OCI-LY1 (cell line): Measurements from ENCODE around the gene AOAH.

Source experiments
- H2AFZ ChIP-seq: fragments of 200-600 bp; sonication (generic), shearing (Covaris generic); 2 replicates; pipeline ENCODE4 v1.6.0; 2014; ENCODE audit warnings: antibody characterized with exemption, mild to moderate bottlenecking, low read length
- H3F3A ChIP-seq: fragments of 200-600 bp; sonication (generic), shearing (Covaris generic); 2 replicates; pipeline ENCODE4 v1.6.0; 2014; ENCODE audit warnings: mild to moderate bottlenecking, antibody characterized with exemption, low read length, moderate library complexity; ENCODE audit not compliant: insufficient read depth
- H3K27ac ChIP-seq: fragments of 200-600 bp; sonication (generic); 2 replicates; pipeline ENCODE4 v1.5.1; 2014; ENCODE audit warnings: low read length, mixed run types, mild to moderate bottlenecking, low read depth; ENCODE audit not compliant: poor library complexity, severe bottlenecking
- H3K27me3 ChIP-seq: fragments of 200-600 bp; sonication (generic); 2 replicates; pipeline ENCODE4 v1.6.0; 2014; ENCODE audit warnings: antibody characterized with exemption, mild to moderate bottlenecking, low read length, moderate library complexity; ENCODE audit not compliant: insufficient read depth
- H3K36me3 ChIP-seq: fragments of 200-600 bp; sonication (generic); 2 replicates; pipeline ENCODE4 v1.6.1; 2014; ENCODE audit warnings: mild to moderate bottlenecking, antibody characterized with exemption, low read length, moderate library complexity, mixed read lengths; ENCODE audit not compliant: insufficient read depth
- H3K4me1 ChIP-seq: fragments of 200-600 bp; sonication (generic); 2 replicates; pipeline ENCODE4 v1.5.1; 2014; ENCODE audit warnings: mild to moderate bottlenecking, low read length, moderate library complexity; ENCODE audit not compliant: insufficient read depth, severe bottlenecking
- H3K4me2 ChIP-seq: fragments of 200-600 bp; sonication (generic), shearing (Covaris generic); 2 replicates; pipeline ENCODE4 v1.6.1; 2014; ENCODE audit warnings: low read length
- H3K4me3 ChIP-seq: fragments of 200-600 bp; sonication (generic); 2 replicates; pipeline ENCODE4 v1.5.1; 2014; ENCODE audit warnings: low read length, low read depth, mild to moderate bottlenecking, mixed read lengths; ENCODE audit not compliant: poor library complexity, severe bottlenecking
- H3K79me2 ChIP-seq: fragments of 200-600 bp; shearing (Covaris generic); 2 replicates; pipeline ENCODE4 v1.6.1; 2016; ENCODE audit warnings: mixed run types, low read length, mixed read lengths; ENCODE audit not compliant: insufficient read depth
- H3K9ac ChIP-seq: fragments of 200-600 bp; sonication (generic), shearing (Covaris generic); 2 replicates; pipeline ENCODE4 v1.6.1; 2014; ENCODE audit warnings: mild to moderate bottlenecking, low read length, mixed read lengths
- H3K9me2 ChIP-seq: fragments of 200-600 bp; sonication (generic), shearing (Covaris generic); 2 replicates; pipeline ENCODE4 v1.6.1; 2014; ENCODE audit warnings: low read depth, mild to moderate bottlenecking, low read length, mixed read lengths
- H3K9me3 ChIP-seq: fragments of 200-600 bp; shearing (Covaris generic); 2 replicates; pipeline ENCODE4 v1.6.1; 2014; ENCODE audit warnings: low read length, mixed read lengths
- H4K20me1 ChIP-seq: fragments of 200-600 bp; sonication (generic), shearing (Covaris generic); 2 replicates; pipeline ENCODE4 v1.6.0; 2016; ENCODE audit warnings: mild to moderate bottlenecking, low read length; ENCODE audit not compliant: insufficient read depth
- CTCF ChIP-seq: fragments of 200-600 bp; sonication (generic), shearing (Covaris generic); IDR thresholded peaks from 2 replicates; pipeline ENCODE4 v1.5.1; 2017; ENCODE audit warnings: mild to moderate bottlenecking, antibody characterized with exemption, low read length, moderate library complexity, mixed read lengths
- EZH2 ChIP-seq: fragments of 200-600 bp; sonication (generic), shearing (Covaris generic); IDR thresholded peaks from 2 replicates; pipeline ENCODE4 v1.8.0; 2017; ENCODE audit warnings: borderline replicate concordance, mixed run types, mild to moderate bottlenecking, antibody characterized with exemption, low read length, moderate library complexity, mixed read lengths

AOAH gene

GRCh38 chr7:36735172-36735571, 10.9 kb upstream of the AOAH start:
- no peaks in the 10 kb centered on the region for H4K20me1 ChIP-seq
- no peak overlapping the region for H3K9ac ChIP-seq
- H3K4me1 ChIP-seq: no peaks in the 10 kb centered on the region
- H3K27me3 ChIP-seq: no peaks in the 10 kb centered on the region
- H3K36me3 ChIP-seq: no peaks in the 10 kb centered on the region
- no peak overlapping the region for H3K4me2 ChIP-seq
- H3K79me2 ChIP-seq: no peaks in the 10 kb centered on the region
- no peak for TF ChIP-seq CTCF
- no peak for TF ChIP-seq EZH2
- H2AFZ ChIP-seq: no peak overlapping the region
- H3K9me3 ChIP-seq: no peaks in the 10 kb centered on the region
- H3K4me3 ChIP-seq: no peak overlapping the region
- H3K9me2 ChIP-seq: no peaks in the 10 kb centered on the region
- H3F3A ChIP-seq: no peaks in the 10 kb centered on the region
- H3K27ac ChIP-seq: no peak overlapping the region

GRCh38 chr7:36734731-36735130, 10.4 kb upstream of the AOAH start:
- H3K9ac ChIP-seq: no peak overlapping the region
- no peaks in the 10 kb centered on the region for H3K9me2 ChIP-seq
- H3K4me2 ChIP-seq: no peak overlapping the region
- H3F3A ChIP-seq: no peaks in the 10 kb centered on the region
- no peaks in the 10 kb centered on the region for H3K9me3 ChIP-seq
- H4K20me1 ChIP-seq: no peaks in the 10 kb centered on the region
- H3K27me3 ChIP-seq: no peaks in the 10 kb centered on the region
- TF ChIP-seq CTCF: no peak
- no peak for TF ChIP-seq EZH2
- H3K4me1 ChIP-seq: no peaks in the 10 kb centered on the region
- no peak overlapping the region for H3K4me3 ChIP-seq
- no peak overlapping the region for H2AFZ ChIP-seq
- H3K27ac ChIP-seq: no peak overlapping the region
- no peaks in the 10 kb centered on the region for H3K36me3 ChIP-seq
- H3K79me2 ChIP-seq: no peaks in the 10 kb centered on the region

- Histone ChIP-seq H3K9ac (no peak overlapping the region), H3K79me2 (no peaks in the 10 kb centered on the region), H3K36me3 (no peaks in the 10 kb centered on the region), H3K27me3 (no peaks in the 10 kb centered on the region), H3F3A (no peaks in the 10 kb centered on the region), H3K4me1 (no peaks in the 10 kb centered on the region), H3K4me2 (no peak overlapping the region), H3K27ac (no peak overlapping the region), H2AFZ (no peak overlapping the region), H3K9me2 (no peaks in the 10 kb centered on the region), H4K20me1 (no peaks in the 10 kb centered on the region), H3K4me3 (no peak overlapping the region), H3K9me3 (no peaks in the 10 kb centered on the region; the same call in 1 of the 2 replicates)
- no peak for TF ChIP-seq CTCF
- no peak for TF ChIP-seq EZH2
Measured at GRCh38 chr7:36733411-36733810, 9.1 kb upstream of the AOAH start.
